Mesenchymal stem cell (in vitro differentiated cells and primary cell): ENCODE measurements around the gene YAF2.
A peak's percentile ranks its signal among the peaks of the same experiment; 100 is the strongest.

Experiments
- DNase-seq: peaks from one replicate; pipeline ENCODE4 v3.0.0-alpha.2; 2013
- H2AFZ ChIP-seq: one replicate; pipeline ENCODE4 v1.6.1; 2013; ENCODE audit warnings: low read depth, mild to moderate bottlenecking, control low read depth, inconsistent platforms, low read length, moderate library complexity
- H2AK5ac ChIP-seq: 2 replicates; pipeline ENCODE4 v1.6.1; 2013; ENCODE audit warnings: low read length, moderate library complexity, mild to moderate bottlenecking, inconsistent platforms; ENCODE audit not compliant: severe bottlenecking
- H2BK120ac ChIP-seq: one replicate; pipeline ENCODE4 v1.6.1; 2013; ENCODE audit warnings: low read depth, mild to moderate bottlenecking, inconsistent platforms, low read length, moderate library complexity
- H2BK12ac ChIP-seq, 2 experiments: one replicate each; pipeline ENCODE4 v1.6.1; 2013; ENCODE audit warnings: inconsistent platforms in 2 of 2, low read length in 2 of 2, mild to moderate bottlenecking in 2 of 2, moderate library complexity in 2 of 2, control low read depth in 1 of 2
- H2BK15ac ChIP-seq: one replicate; pipeline ENCODE4 v1.6.1; 2013; ENCODE audit warnings: mild to moderate bottlenecking, low read depth, inconsistent platforms; ENCODE audit not compliant: poor library complexity, severe bottlenecking
- H2BK5ac ChIP-seq: 2 replicates; pipeline ENCODE4 v1.6.1; 2013; ENCODE audit warnings: low read depth, mild to moderate bottlenecking, low read length, control low read depth, inconsistent platforms; ENCODE audit not compliant: poor library complexity, severe bottlenecking
- H3K14ac ChIP-seq, 2 experiments: one replicate each; pipeline ENCODE4 v1.6.1; 2013; ENCODE audit warnings: inconsistent platforms in 2 of 2, low read length in 2 of 2, control low read depth in 1 of 2, mild to moderate bottlenecking in 1 of 2, moderate library complexity in 1 of 2
- H3K18ac ChIP-seq, 2 experiments: one replicate each; pipeline ENCODE4 v1.6.1; 2013; ENCODE audit warnings: inconsistent platforms in 2 of 2, low read length in 2 of 2, control low read depth in 1 of 2, low read depth in 1 of 2, mild to moderate bottlenecking in 1 of 2
- H3K23ac ChIP-seq, 2 experiments: one replicate each; pipeline ENCODE4 v1.6.1; 2013; ENCODE audit warnings: inconsistent platforms in 2 of 2, low read length in 2 of 2, mild to moderate bottlenecking in 2 of 2, moderate library complexity in 2 of 2, control low read depth in 1 of 2
- H3K27ac ChIP-seq: 2 replicates; pipeline ENCODE4 v1.5.1; 2013; ENCODE audit warnings: mild to moderate bottlenecking, moderate library complexity, low read length, control low read depth, inconsistent platforms; ENCODE audit not compliant: poor library complexity, severe bottlenecking
- H3K27me3 ChIP-seq, 2 experiments: 2 replicates each; pipeline versions ENCODE4 v1.6.1 to v1.7.0; 2013; ENCODE audit warnings: low read length in 2 of 2, mild to moderate bottlenecking in 2 of 2, moderate library complexity in 2 of 2, control low read depth in 1 of 2, inconsistent platforms in 1 of 2; ENCODE audit not compliant: control insufficient read depth in 1 of 2, insufficient read depth in 1 of 2
- H3K36me3 ChIP-seq, 2 experiments: 2 replicates each; pipeline versions ENCODE4 v1.6.1 to v1.7.0; 2013; ENCODE audit warnings: low read length in 2 of 2, control low read depth in 1 of 2, inconsistent platforms in 1 of 2, low read depth in 1 of 2, mild to moderate bottlenecking in 1 of 2; ENCODE audit not compliant: insufficient read depth in 2 of 2, control insufficient read depth in 1 of 2
- H3K4ac ChIP-seq, 2 experiments: one replicate each; pipeline ENCODE4 v1.6.1; 2013; ENCODE audit warnings: inconsistent platforms in 2 of 2, low read length in 2 of 2, mild to moderate bottlenecking in 2 of 2, moderate library complexity in 2 of 2, control low read depth in 1 of 2, low read depth in 1 of 2
- H3K4me1 ChIP-seq: 2 replicates; pipeline ENCODE4 v1.6.1; 2013; ENCODE audit warnings: low read depth, low read length, control low read depth; ENCODE audit not compliant: control insufficient read depth, insufficient read depth
- H3K4me2 ChIP-seq: 2 replicates; pipeline ENCODE4 v1.6.1; 2013; ENCODE audit warnings: low read length, mild to moderate bottlenecking, inconsistent platforms; ENCODE audit not compliant: poor library complexity, severe bottlenecking
- H3K4me3 ChIP-seq, 2 experiments: 2 replicates each; pipeline versions ENCODE4 v1.5.1 to v1.7.0; 2013; ENCODE audit warnings: low read length in 2 of 2, mild to moderate bottlenecking in 2 of 2, control low read depth in 1 of 2, low read depth in 1 of 2; ENCODE audit not compliant: insufficient read depth in 1 of 2
- H3K79me1 ChIP-seq: replicated peaks from 2 replicates; pipeline ENCODE4 v1.6.1; 2013; ENCODE audit warnings: mild to moderate bottlenecking, control low read depth, low read length, inconsistent platforms; ENCODE audit not compliant: poor library complexity, severe bottlenecking
- H3K9ac ChIP-seq: 2 replicates; pipeline ENCODE4 v1.7.0; 2013; ENCODE audit warnings: mild to moderate bottlenecking, low read length, moderate library complexity
- H3K9me3 ChIP-seq: 2 replicates; pipeline ENCODE4 v1.7.0; 2013; ENCODE audit warnings: mild to moderate bottlenecking, low read length; ENCODE audit not compliant: control insufficient read depth
- H4K8ac ChIP-seq: one replicate; pipeline ENCODE4 v1.6.1; 2013; ENCODE audit warnings: inconsistent platforms, mild to moderate bottlenecking, low read length, moderate library complexity
- H4K91ac ChIP-seq: one replicate; pipeline ENCODE4 v1.6.1; 2013; ENCODE audit warnings: mild to moderate bottlenecking, low read length, inconsistent platforms
- WGBS: methylation state at CpG from one replicate; pipeline ENCODE4 v1.1.7; 2013; ENCODE audit warnings: mixed read lengths; 5-methylcytosine and 5-hydroxymethylcytosine counted together

The YAF2 gene

DNA sequence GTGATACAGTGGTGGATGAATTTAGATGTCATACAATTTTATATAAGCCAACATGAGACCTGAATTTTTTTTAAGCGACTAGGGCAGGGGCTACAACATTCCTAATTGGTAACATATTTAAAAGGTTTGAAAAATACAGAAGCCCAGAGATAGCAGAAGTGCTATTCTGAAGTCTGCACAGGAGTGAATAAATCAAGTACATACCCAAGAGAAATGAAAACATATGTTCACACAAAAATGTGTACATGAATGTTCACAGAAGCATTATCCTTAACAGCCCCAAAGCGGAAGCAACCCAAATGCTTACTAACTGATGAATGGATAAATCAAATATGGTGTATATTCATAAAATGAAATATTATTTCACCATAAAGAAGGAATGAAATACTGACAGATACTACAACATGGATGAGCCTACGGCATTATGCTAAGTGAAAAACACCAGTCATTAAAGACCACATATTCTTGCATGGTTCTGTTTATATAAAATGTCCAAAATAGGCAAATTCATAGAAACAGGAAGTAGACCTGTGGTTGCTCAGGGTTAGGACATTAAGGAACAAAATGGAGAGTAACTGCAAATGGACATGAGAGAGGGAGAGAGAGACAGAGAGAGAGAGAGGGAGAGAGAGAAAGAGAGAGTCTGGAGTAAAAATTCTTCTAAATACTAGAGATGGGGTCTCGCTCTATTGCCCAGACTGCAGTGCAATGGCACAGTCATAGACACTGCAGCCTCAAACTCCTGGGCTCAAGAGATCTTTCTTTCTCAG is 65.4 kb downstream of the YAF2 start:
- Histone ChIP-seq H3K27me3 (no peaks in the 10 kb centered on the region), H2BK120ac (no peak overlapping the region), H3K4me3 (no peak overlapping the region), H3K9ac (no peak overlapping the region), H3K18ac (no peak overlapping the region), H2BK12ac (no peak overlapping the region), H3K14ac (no peak overlapping the region), H3K36me3 (peaks cover 7 to 21% of the 10 kb centered on the region in 2 experiments), H3K4ac (no peak overlapping the region), H3K23ac (no peak overlapping the region), H2AFZ (no peak overlapping the region), H2BK15ac (no peak overlapping the region), H3K4me2 (no peak overlapping the region), H2AK5ac (no peak overlapping the region), H2BK5ac (no peak overlapping the region), H4K8ac (no peak overlapping the region), H3K79me1 (peaks cover 29% of the 10 kb centered on the region), H3K9me3 (no peaks in the 10 kb centered on the region), H3K27ac (no peak overlapping the region), H4K91ac (no peak overlapping the region), H3K4me1 (no peaks in the 10 kb centered on the region)
- WGBS, result 100% methylated on average over 1 of the region's 4 CpGs
- no peak for DNase-seq

GRCh38 chr12:42167711-42168110 is 70.3 kb downstream of the YAF2 start:
- H4K91ac ChIP-seq, result no peak overlapping the region
- no peak overlapping the region for H2BK120ac ChIP-seq
- no peak overlapping the region for H2AFZ ChIP-seq
- peaks cover 13% of the 10 kb centered on the region for H3K79me1 ChIP-seq
- H3K23ac ChIP-seq, result no peak overlapping the region
- H3K36me3 ChIP-seq, result peaks cover 3 to 9% of the 10 kb centered on the region in 2 experiments
- H3K27ac ChIP-seq, result no peak overlapping the region
- H2BK5ac ChIP-seq, result no peak overlapping the region
- H3K4me3 ChIP-seq, result no peak overlapping the region
- H3K27me3 ChIP-seq, result no peaks in the 10 kb centered on the region
- H2BK12ac ChIP-seq, result no peak overlapping the region
- WGBS, result 93% methylated on average over 5 of the region's 6 CpGs
- no peak for DNase-seq
- H2AK5ac ChIP-seq, result no peak overlapping the region
- H3K4ac ChIP-seq, result no peak overlapping the region
- no peak overlapping the region for H4K8ac ChIP-seq
- no peaks in the 10 kb centered on the region for H3K4me1 ChIP-seq
- no peak overlapping the region for H2BK15ac ChIP-seq
- H3K18ac ChIP-seq, result no peak overlapping the region
- H3K4me2 ChIP-seq, result no peak overlapping the region
- H3K14ac ChIP-seq, result no peak overlapping the region
- no peak overlapping the region for H3K9ac ChIP-seq
- no peaks in the 10 kb centered on the region for H3K9me3 ChIP-seq

DNA sequence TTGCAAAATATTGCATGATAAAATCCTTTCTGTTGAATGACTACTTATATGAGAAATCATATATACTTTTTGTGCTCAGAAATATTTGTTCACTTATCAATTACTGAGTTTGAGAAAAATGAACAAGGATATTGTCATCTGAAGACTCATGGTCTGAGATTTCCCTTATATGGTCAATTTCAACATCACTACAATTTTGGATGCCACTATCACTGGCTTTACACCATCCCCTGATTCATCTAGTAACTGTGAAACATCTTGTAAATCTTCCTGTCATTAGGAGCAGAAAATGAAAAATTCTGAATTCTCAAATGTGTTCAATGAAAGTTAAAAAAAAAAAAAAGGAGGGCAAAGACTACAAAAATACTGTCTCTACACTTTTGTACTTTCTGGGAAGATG is 71.5 kb downstream of the YAF2 start:
- Histone ChIP-seq H3K27ac (no peak overlapping the region), H3K23ac (no peak overlapping the region), H2AK5ac (no peak overlapping the region)

GRCh38 chr12:42163913-42164312 is 74.1 kb downstream of the YAF2 start:
- Histone ChIP-seq H3K36me3 (peaks cover 0 to 24% of the 10 kb centered on the region in 2 experiments), H3K23ac (no peak overlapping the region), H3K14ac (no peak overlapping the region), H3K27ac (no peak overlapping the region), H3K4me2 (no peak overlapping the region), H4K8ac (no peak overlapping the region), H3K27me3 (no peaks in the 10 kb centered on the region), H3K9me3 (no peaks in the 10 kb centered on the region), H3K4me1 (no peaks in the 10 kb centered on the region), H4K91ac (no peak overlapping the region), H2BK12ac (no peak overlapping the region), H3K18ac (no peak overlapping the region), H3K9ac (no peak overlapping the region), H2BK120ac (no peak overlapping the region), H2AFZ (no peak overlapping the region), H2BK5ac (no peak overlapping the region), H3K4me3 (no peak overlapping the region), H2BK15ac (no peak overlapping the region), H3K79me1 (peaks cover 7% of the 10 kb centered on the region), H2AK5ac (no peak overlapping the region), H3K4ac (no peak overlapping the region)
- DNase-seq, result no peak

More for the DNA sequence above, 71.5 kb downstream of the YAF2 start:
- H4K8ac ChIP-seq, result no peak overlapping the region
- DNase-seq, result no peak
- H2BK15ac ChIP-seq, result no peak overlapping the region
- no peak overlapping the region for H3K18ac ChIP-seq
- H2AFZ ChIP-seq, result no peak overlapping the region
- H3K4me1 ChIP-seq, result no peaks in the 10 kb centered on the region
- H3K9me3 ChIP-seq, result no peaks in the 10 kb centered on the region
- no peak overlapping the region for H2BK120ac ChIP-seq
- no peak overlapping the region for H2BK12ac ChIP-seq
- H3K27me3 ChIP-seq, result no peaks in the 10 kb centered on the region
- H3K9ac ChIP-seq, result peak overlapping the region; percentile 48
- no peak overlapping the region for H3K14ac ChIP-seq
- peaks cover 0 to 9% of the 10 kb centered on the region in 2 experiments for H3K36me3 ChIP-seq
- no peak overlapping the region for H3K4ac ChIP-seq
- H4K91ac ChIP-seq, result no peak overlapping the region
- H3K79me1 ChIP-seq, result peaks cover 12% of the 10 kb centered on the region
- H2BK5ac ChIP-seq, result no peak overlapping the region
- H3K4me2 ChIP-seq, result no peak overlapping the region
- H3K4me3 ChIP-seq, result no peak overlapping the region
